Fibroblast of gingiva (primary cell): Measurements from ENCODE around the gene ADAM23.
A peak's percentile ranks its signal among the peaks of the same experiment; 100 is the strongest.

Experiments
- DNase-seq: peaks from one replicate; pipeline ENCODE4 v3.0.0-alpha.2; 2011; ENCODE audit warnings: low read depth

ADAM23 gene

DNA sequence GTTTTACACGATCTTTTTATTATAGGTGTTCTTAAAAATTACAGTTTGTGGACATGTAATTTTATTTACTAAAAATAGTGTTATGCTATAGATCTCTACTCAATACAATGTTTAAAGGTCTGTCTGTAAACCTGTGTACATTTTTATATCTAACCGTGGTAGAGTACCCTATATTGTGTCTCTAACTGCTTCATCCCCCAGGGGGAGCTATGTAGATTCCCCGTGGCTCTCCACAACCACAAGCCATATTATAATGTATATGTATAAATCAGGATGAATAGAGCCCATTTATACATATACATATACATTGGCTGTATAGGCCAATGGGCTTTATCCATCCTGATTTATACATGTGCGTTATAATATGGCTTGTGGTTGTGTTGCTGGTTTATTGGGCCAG, 59.4 kb downstream of the ADAM23 start:
- DNase-seq: no peak

DNA sequence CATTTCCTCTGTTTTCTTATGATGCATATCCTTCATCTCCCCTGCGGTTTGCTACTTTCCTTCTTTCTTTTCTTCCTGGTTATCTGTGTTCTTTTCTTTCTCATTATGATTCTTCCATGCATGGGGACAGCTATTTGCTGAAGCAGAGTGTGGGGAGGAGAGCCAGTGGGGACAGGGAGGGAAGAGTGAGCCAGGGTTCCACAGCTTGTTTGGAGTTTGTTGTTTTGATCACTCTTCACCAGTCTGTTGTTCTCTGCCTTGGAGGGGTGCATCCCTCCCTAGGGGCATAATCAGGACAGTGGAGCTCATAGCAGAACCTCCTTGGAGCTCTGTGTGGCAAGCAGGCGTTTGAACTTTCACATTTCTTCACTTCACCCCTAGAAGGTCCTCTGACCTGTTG, 68.0 kb downstream of the ADAM23 start:
- DNase-seq: no peak

DNA sequence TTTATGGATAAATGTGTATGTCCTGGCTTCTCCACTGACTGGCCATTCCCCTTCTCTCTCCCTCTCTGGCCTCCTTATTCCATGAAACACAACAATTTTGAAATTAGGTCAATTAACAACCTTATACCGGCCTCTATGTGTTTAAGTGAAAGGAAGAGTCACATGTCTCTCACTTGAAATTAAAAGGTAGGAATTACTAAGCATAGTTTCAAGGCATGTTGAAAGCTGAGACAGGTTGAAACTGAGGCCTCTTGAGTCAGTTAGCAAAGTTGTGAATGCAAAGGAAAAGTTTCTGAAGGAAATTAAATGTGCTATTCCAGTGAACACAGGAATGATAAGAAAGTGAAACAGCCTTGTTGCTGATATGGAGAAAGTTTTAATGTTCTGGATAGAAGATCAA, 69.7 kb downstream of the ADAM23 start:
- no peak for DNase-seq

DNA sequence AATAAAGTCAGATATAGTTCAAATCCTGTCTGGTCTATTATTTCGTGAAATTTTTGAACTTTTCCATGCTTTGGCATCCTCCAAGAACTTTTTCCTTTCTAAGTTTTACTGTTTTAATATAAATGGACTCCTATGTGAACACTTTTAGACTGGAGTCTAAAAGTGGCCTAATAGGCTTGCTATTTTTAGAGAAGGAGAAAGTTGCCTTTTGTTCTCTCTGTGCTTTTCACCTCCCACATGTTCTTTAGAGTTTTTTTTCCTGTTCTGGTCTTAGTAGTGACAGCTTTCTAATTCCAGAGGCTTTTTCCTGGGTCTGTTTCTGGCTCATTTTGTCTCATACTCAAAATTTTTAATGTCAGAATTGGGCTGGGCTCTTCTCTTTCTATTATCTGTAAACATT, 72.2 kb downstream of the ADAM23 start:
- DNase-seq: no peak

DNA sequence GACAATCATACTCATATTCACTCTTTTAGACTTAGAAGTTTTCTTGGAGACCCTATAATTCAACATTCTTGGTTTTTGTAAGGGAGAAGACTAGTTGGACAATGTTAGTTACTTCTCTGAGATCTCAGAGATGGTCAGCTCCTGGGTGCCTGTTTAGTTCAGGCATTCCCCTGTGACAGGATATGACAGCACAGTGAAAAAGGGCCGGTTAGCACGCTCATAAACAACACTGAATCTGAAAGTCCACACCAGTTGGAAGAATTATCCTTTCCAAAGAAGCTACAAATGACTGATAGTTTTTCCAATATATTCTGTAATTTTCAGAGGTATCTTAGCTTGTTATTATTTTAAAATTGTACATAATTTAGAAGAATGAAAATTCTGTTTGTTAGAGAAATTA, 75.7 kb downstream of the ADAM23 start:
- no peak for DNase-seq

DNA sequence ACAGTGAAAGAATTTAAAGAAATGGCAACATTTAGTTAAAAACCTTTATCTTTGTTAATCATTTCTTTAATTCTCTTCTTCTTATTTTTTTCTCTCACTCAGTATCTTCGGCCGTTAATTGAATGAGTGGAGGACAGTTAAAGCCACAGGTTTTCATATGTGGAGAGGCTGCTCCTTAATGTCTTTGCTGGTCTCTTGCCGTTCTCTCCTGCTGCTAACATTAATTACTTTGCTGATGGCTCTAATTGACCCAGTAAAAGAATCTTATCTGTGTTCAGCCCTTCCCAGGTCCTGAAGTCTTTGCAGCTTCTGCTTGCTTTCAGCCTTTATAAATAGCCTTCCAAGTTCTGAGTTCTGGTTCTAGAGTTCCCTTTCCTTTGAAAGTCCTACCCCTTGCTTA, 77.1 kb downstream of the ADAM23 start:
- DNase-seq: no peak

DNA sequence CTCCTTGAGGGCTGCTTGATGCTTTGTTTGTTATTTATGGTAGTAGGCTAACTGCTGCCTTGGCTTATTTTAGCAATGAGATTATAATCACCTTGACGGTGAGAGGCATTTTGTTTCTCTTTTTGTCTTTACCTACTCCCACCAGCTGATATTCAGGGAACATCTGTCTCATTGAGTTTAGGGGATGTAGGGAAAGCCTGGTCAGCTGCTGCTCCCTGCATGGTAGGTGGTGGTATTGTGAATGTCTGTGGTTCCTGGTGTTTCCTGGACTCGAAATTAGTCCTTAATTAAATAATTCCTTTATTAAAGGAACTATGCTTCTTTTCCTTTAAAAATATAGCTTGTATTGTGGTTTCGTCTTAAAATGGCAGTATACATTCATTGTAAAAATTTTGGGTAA, 77.8 kb downstream of the ADAM23 start:
- DNase-seq: no peak

DNA sequence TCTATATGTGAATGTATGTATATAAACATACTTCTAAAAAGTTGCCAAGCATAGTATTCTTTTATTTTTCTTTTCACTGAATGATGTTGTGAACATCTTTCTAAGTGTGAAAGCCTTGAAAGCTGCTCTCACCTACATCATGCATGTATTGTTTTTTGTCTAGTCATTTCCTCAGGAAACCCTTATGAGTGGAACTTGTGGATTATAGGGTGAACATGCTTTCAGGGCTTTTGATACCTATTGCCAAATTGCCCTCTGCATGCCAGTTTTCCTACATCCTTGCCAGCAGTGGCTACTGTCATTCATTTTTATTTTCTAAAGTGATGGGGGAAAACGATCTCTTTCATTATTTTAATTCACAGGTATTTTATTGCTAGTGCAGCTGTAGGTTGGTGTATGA, 78.3 kb downstream of the ADAM23 start:
- no peak for DNase-seq

DNA sequence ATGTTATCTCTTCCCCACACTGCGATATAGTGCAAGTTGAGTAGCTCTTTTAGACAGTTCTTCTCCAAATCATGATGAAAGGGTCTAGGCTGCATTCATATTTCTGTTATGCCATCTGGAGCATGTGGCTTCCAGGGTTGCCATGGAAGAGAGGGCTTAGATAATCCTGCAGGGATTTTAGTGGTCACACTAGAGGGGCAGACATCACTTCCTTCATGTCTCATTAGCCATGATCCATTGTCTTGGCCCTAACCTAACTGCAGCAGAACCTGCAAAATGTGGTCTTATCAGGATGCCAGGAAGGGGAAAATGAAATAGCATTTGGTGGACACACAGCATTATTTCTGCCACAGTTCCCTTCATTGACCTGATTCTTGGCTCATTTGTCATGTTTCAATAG, 83.1 kb downstream of the ADAM23 start:
- DNase-seq: no peak

DNA sequence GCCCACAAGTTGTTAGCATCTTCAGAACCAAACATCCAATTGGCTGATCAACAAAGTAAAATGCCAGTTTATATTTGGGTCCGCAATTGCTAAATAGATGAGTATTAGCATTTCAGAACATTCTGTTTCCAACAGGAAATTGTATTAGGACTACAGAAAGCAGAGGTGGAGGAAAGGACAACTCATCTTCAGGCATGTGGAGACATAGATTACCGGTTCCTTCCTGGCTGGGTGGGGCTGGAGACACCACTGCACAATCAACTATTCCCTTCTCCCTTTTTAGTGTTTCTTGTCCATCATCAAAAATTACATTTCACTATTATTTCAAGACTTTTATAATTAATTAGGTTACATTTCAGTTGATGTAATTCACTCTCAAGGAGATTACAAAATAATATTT, 83.8 kb downstream of the ADAM23 start:
- no peak for DNase-seq

DNA sequence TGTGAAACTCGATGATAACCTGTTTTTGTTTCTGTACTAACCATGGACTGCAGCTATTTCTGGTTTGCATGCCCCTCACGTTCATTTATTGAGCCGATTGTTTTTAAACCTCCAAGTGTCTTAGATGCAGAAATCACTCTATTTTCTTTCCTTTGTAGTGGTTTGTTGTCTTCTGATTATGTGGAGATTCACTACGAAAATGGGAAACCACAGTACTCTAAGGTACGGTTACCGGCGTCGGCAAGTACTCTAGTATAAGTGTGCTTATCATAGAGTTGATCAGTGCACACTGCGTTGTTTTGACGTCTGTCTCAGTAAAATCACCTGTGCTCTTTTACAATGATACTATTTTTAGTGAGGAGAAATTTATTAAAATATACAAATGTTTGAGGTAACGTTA, 87.4 kb downstream of the ADAM23 start:
- no peak for DNase-seq

DNA sequence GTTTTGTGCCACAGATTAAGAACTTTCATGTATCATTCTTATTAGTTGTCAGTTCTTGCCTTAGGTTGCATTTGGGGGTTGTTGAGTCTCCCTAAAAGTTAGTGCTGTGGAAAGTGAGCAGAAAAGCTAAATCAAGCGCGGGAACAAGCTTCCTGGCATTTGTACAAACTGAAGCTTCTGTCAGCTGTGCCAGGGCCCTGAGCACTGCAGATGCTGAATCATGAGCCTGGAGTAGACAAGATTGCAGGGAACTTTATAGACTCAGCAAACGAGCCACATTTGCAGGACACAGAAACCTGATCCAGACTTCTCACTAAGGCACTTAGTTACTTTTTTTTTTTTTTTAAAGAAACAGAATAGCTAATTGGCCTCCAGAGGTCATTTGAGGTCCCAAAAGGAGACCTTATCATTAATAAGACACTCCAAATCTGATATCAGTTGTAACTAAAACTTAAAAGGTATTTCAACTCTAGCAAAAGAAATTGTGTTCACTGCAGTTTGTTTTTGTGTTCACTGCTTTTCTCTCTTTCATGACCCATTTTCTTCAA, 88.7 kb downstream of the ADAM23 start:
- DNase-seq: no peak

DNA sequence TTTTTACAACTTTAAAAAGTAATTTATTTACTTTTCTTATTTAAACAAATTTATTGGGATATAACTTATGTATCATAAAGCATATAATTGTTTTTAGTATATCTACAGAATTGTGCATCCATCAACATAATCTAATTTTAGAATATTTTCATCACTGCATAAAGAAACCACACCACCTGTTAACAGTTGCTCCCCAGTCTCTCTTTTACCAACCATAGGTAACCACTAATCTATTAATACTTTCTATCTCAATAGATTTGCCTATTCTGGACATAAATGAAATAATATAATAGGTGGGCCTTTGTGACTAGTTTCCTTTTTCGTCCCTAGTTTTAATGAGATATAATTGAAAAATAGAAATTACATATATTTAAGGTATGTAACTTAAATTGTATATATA, 90.6 kb downstream of the ADAM23 start:
- no peak for DNase-seq

DNA sequence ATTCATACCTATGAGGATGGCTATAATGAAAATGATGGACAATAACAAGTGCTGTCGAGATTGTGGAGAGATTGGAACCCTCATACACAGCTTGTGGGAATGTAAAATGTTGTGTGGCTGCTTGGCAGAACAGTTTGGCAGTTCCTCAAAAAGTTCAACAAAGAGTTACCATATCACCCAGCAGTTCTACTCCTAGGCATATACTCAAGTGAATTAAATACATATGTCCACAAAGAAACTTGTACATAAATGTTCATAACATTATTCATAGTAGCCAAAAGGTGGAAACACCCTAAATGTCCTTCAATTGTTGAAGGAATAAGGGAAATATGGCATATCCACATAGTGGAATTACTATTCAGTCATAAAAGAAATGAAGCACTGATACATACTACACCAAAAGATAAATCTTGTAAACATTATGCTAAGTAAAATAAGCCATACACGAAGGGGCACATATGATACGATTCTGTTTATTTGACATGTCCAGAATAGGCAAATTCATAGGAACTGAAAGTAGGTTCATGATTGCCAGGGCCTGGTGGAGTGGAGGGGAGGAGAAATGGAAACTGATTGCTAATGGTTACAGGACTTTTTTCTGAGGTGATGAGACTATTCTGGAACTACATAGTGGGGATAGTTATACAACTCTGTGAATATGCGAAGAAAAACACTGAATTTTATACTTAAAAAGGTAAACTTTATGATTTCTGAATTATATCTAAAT, 92.1 kb downstream of the ADAM23 start:
- DNase-seq: no peak

DNA sequence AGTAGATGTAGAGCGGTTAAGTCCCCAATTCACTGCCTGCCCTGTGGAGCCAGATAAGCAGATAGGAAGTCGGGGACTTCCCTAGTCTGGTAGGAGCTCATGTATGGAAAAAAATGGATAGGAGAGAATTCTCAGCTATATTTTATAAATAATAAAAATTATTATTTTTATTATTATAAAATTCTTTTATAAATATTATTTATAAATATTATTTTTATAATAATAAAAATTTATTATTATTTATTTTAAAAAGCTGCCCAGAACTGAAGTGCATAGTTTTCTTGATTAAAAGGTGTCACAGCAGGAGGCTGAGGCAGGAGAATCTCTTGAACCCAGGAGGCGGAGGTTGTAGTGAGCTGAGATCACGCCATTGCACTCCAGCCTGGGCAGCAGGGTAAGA, 97.4 kb downstream of the ADAM23 start:
- no peak for DNase-seq

DNA sequence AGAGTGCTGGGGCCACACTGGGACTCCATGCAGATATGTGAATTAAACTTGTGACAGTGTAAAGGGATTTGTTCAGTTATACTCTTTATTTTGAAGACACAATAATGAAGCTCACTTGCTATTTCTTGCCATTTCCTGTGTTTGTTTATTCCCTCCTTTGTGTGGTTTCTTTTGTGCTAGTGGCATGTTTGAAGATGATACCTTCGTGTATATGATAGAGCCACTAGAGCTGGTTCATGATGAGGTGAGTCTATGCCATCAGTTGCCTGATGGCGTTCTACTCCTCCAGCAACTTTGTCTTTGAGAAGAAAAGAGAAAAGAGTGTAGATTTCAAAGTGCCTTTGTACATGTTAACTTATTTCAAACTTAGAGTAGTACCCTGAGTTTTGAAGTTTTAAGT, 99.7 kb downstream of the ADAM23 start:
- no peak for DNase-seq

DNA sequence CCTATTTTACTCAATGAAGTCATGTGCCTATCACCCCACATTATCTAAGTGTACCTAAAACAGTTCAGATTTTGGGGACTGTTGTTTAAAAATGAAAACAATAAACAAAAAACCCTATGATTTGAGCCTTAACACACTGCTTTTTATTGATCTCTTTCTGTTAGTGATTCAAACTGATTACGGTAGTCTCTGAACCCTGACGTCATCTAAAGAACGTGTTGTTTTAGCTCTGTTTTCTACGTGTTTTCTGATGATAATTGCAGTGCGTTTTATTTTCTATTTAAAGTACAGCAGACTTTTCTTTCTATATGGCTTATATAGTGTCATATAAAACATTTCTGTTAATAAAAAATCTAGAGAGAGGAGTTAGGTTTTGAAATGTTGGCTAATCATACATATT, 105.1 kb downstream of the ADAM23 start:
- no peak for DNase-seq

DNA sequence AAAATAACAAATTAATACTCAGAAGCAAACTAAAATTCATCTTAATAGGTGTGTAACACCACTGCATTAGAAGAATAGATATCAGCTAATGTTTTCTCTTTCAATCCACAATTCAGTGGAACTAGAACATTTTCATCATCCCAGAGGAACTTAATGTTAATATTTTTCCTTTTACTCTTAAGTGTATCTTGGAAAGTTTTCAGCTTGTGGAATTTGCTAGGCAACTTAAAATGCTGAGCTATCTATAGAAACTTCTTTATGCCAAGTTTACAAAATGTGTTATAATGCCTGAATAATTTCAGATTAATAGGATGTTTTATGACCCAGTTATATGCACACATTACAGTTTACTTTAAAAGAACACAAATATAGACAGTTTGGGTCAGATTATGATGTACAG, 112.4 kb downstream of the ADAM23 start:
- peak; percentile 19 for DNase-seq

DNA sequence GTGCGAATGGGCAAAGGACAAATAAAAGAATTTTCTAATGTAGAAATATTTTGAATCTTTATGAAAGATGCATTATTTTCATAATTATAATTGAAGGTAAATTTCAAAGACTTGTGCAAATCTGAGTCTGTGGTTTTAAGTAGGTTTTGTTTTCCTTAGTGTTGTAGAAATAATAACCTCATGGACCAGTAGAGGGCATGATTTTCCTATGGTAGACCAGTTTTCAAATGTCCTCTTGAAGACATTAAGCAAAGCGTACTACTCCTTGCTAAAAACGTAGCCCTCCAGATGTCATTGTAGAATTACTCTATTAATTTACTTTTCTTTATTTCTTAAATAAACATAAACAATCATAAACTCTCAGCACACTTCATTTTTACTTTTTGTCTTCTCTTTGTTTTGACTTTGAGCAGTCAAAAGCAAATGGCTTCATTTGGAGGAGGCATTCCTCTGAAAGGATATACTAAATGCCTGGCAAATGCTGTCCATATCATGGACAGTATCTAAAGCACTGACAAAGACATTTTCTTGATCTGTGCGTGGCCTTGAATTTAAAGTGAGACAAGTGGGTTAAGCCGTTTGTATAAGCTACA, 113.1 kb downstream of the ADAM23 start:
- peak; percentile 29 for DNase-seq

DNA sequence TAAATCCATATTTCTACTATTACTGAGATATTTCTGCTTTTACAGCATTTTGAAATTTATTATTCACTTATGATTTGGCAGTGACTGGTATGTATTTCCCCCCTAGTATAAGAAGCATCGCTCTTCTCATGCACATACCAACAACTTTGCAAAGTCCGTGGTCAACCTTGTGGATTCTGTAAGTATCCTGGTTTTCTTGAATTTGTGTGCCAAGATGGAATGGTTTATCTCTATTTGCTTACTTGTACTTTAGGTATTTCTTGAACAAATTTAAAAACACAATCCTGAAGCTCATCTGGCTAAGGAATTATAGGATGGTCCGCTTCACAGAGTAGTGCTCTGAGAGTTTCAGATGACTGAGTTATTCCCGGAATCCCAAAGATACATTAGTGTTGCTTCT, 114.0 kb downstream of the ADAM23 start:
- no peak for DNase-seq

DNA sequence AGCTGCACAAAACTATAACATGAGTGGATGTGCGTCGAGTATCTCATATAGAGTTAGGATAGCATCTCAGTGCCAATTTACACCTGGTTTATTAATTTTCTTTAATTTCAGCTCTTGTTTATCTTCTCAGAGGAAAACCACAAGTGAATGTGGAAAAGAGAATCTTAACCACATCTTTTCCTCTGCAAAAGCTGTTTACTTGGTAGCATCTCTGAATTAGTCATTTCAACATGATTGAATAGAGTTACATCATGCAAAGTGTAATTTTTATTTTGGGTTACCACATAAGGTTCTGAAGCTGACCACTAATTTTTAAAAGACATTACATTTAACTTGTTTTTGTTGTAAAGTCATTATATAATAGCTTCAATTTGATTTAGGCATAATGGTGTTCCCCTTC, 115.2 kb downstream of the ADAM23 start:
- DNase-seq: no peak

DNA sequence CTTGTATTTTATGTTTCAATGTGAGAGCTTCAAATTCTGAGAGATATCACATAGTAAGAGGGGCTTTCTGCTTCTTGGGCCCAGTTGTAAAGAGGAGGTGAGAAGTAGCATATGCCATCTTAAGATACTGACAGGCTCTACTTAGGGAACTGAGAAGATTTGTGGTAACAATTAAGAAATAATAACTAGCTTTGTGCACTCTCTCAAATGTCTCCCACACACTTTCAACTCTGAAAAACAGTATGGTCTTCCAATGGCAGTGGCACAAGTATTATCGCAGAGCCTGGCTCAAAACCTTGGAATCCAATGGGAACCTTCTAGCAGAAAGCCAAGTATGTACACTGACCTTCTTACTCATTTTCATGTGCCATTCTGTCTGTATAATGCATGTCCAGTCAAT, 118.6 kb downstream of the ADAM23 start:
- no peak for DNase-seq

DNA sequence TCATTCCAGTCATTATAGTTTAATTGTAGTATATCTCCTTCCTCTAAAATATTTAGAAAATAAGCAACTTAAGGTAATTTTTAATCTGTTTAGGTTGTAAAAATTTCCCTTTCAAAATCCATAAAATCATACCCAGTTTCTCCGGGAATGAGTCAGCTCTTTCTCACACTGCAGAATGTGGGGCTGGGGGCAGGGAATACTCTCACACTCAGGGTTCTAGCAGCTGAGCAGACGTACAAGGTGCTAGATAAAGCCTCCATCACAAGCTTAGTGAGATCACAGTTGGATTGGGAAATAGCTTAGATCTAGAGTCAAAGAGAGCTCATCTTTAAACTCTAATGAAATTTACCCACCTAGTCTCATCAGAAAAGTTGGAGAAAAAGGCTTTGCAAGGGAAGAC, 119.0 kb downstream of the ADAM23 start:
- DNase-seq: no peak

DNA sequence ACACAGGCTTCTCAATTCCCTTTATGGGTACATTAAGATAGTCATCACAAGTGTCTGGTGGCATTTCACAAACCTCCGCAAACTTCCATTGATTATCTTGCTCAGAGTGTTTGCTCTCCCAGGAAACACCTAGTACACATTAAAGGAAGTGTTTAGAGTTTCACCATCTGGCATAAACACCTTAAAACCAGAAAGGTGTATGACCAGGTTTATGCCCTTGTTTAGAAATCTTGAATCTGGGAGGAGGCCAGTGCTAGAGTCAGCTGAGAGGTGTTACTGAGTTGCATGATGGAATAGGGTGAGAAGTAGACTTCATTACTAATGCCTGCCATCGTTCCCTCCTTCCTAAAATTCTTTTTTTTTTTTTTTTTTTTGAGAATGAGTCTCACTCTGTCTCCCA, 120.0 kb downstream of the ADAM23 start:
- DNase-seq: no peak
